ENCODE data around the gene CLMP.
A peak's percentile ranks its signal among the peaks of the same experiment; 100 is the strongest.
"Not testable (repeated sequence)": the region's sequence is repeated elsewhere in the genome, so short reads cannot be mapped to it uniquely, and the experiment has no call there.

Gene CLMP

GRCh38 chr11:123063826-123064657 lies 131.0 kb downstream of the CLMP start:
- POLR2A ChIA-PET (ENCODE audit: low non-redundant PET): no interaction called here

GRCh38 chr11:123062892-123063825 lies 131.9 kb downstream of the CLMP start:
- ChIA-PET CTCF (no interaction called here), POLR2A (ENCODE audit: low non-redundant PET) (interaction anchor here (0.7 kb wide), 1 partner anchor 22 kb away, joined by 3 read pairs; no protein-coding TSS in a partner anchor)
- peak overlapping the region; percentile 96 for H3K27ac ChIP-seq
- TF ChIP-seq CTCF (conservative IDR thresholded peaks at IDR 0.05; ENCODE audit: low read depth): no peak
- DNase-seq (ENCODE audit: low spot score): no peak

More at GRCh38 chr11:123063826-123064657, 131.0 kb downstream of the CLMP start:
- no peak for DNase-seq (ENCODE audit: low spot score)
- TF ChIP-seq CTCF (conservative IDR thresholded peaks at IDR 0.05; ENCODE audit: low read depth): no peak
- H3K27ac ChIP-seq: no peak overlapping the region
- CTCF ChIA-PET: interaction anchor here (0.5 to 0.8 kb wide), 3 partner anchors 67 to 907 kb away, joined by 3 read pairs; no protein-coding TSS in a partner anchor

- TF ChIP-seq CTCF (conservative IDR thresholded peaks at IDR 0.05; ENCODE audit: low read depth): no peak
- peak; percentile 95 for DNase-seq (ENCODE audit: low spot score)
- CTCF ChIA-PET: interaction anchor here (0.7 kb wide), 1 partner anchor 885 kb away, joined by 4 read pairs; no protein-coding TSS in a partner anchor
- POLR2A ChIA-PET (ENCODE audit: low non-redundant PET): interaction anchor here (0.6 to 0.7 kb wide), 6 partner anchors 8 to 451 kb away, joined by 3 to 5 read pairs (median 3); no protein-coding TSS in a partner anchor
- H3K27ac ChIP-seq: peak overlapping the region; percentile 96
Measured at GRCh38 chr11:123062158-123062891, 132.7 kb downstream of the CLMP start.

- DNase-seq (ENCODE audit: low spot score): peak; percentile 27
- POLR2A ChIA-PET (ENCODE audit: low non-redundant PET): interaction anchor here (0.6 to 0.7 kb wide), 3 partner anchors 9 to 450 kb away, joined by 3 to 5 read pairs (median 3); no protein-coding TSS in a partner anchor
- TF ChIP-seq CTCF (conservative IDR thresholded peaks at IDR 0.05; ENCODE audit: low read depth): no peak
- H3K27ac ChIP-seq: peak within 1 kb of the TSS; percentile 96
- CTCF ChIA-PET: no interaction called here
Measured at GRCh38 chr11:123061403-123062157, 133.5 kb downstream of the CLMP start, which contains the start of gene HSPA8. HSPA8 (minus strand) TSS chr11:123062136; CDS start chr11:123061324, 812 bp downstream.

GRCh38 chr11:123060277-123061000 lies 134.6 kb downstream of the CLMP start:
- peak overlapping the region; percentile 67 for H3K27ac ChIP-seq
- DNase-seq (ENCODE audit: low spot score): no peak
- no peak for TF ChIP-seq CTCF (conservative IDR thresholded peaks at IDR 0.05; ENCODE audit: low read depth)
- POLR2A ChIA-PET (ENCODE audit: low non-redundant PET): no interaction called here
- CTCF ChIA-PET: no interaction called here

GRCh38 chr11:123059041-123059920 lies 135.8 kb downstream of the CLMP start:
- H3K27ac ChIP-seq; POLR2A ChIA-PET (ENCODE audit: low non-redundant PET); DNase-seq (ENCODE audit: low spot score): not testable (repeated sequence)
- CTCF ChIA-PET: interaction anchor here (0.6 kb wide), 1 partner anchor 30 kb away, joined by 4 read pairs; no protein-coding TSS in a partner anchor

Data from RWPE1 (cell line).